GDM1 (cell line): Measurements from ENCODE around the gene TXLNA.
A peak's percentile ranks its signal among the peaks of the same experiment; 100 is the strongest.

Experiments
- DNase-seq: peaks from one replicate; lab custom pipeline; 2025; lab: John Stamatoyannopoulos, UW

TXLNA gene

GRCh38 chr1:32215629-32216480 is 36.4 kb downstream of the TXLNA start:
- peak; percentile 54 for DNase-seq

DNA sequence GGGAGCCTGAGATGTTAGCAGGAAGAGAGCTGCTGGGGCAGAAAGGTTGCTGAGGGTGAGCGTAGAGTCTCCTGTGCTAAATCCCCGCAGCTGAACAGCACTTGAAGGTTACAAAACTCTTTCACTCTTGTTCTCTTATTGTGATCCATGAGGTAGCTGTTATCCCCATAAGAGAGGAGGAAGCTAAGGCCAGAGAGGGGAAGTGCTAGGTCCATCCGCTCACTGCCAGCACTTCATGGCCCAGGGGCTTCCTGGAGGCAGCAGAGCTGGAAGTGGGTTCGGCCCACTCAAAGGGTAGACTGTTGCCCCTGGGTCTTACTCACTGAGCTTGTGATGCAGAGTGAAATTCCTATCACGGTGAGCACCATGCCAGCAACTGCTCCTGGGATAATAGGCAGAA is 37.1 kb downstream of the TXLNA start:
- peak; percentile 8 for DNase-seq

GRCh38 chr1:32219022-32219421 is 39.5 kb downstream of the TXLNA start:
- no peak for DNase-seq

- DNase-seq = no peak
Observed at GRCh38 chr1:32220746-32221580, 41.5 kb downstream of the TXLNA start.

DNA sequence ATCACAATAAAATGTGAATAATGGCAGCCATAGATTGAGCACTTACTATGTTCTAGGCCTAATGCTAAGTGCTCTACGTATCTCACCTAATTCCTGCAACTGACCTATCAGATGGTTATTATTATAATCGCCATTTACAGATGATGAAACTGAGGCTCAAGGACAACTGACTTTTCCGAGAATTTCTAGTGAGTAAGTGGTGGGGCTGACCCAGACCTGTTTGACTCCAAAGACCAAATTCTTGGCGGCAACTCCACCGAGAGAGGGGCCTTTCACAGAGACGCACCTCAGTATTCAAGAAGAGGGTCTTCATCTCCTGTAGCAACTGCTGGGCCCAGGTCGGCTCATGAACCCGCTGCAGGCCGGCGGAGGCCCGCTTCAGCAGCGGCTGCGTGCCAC is 42.1 kb downstream of the TXLNA start:
- DNase-seq = no peak

GRCh38 chr1:32221980-32222755 is 42.7 kb downstream of the TXLNA start, which contains the start of the genes EIF3I and TMEM234:
EIF3I (plus strand) TSS chr1:32222407; CDS start chr1:32222442, 35 bp downstream.
TMEM234 (minus strand) TSS chr1:32222353; CDS start chr1:32222322, 31 bp downstream.
- peak; percentile 74 for DNase-seq

GRCh38 chr1:32223683-32224082 is 44.2 kb downstream of the TXLNA start:
- no peak for DNase-seq

DNA sequence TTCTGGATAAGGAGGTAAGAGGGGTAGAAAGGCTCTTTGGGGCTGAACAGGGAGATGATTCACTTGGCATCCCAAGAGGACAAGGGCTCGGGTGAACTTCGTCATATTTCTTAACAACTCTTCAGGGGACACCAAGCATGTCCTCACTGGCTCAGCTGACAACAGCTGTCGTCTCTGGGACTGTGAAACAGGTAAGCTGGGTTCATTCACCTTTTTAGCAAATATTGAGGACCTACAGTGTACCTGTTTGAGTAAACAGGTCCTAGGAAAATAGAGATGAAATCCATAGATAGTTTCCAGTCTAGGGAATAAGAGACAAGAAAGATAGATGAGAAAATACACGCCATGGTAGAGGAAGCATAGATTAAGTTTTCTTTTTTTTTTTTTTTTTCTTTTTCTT is 44.8 kb downstream of the TXLNA start:
- no peak for DNase-seq

- DNase-seq = no peak
Observed at GRCh38 chr1:32228771-32229170, 49.3 kb downstream of the TXLNA start.

DNA sequence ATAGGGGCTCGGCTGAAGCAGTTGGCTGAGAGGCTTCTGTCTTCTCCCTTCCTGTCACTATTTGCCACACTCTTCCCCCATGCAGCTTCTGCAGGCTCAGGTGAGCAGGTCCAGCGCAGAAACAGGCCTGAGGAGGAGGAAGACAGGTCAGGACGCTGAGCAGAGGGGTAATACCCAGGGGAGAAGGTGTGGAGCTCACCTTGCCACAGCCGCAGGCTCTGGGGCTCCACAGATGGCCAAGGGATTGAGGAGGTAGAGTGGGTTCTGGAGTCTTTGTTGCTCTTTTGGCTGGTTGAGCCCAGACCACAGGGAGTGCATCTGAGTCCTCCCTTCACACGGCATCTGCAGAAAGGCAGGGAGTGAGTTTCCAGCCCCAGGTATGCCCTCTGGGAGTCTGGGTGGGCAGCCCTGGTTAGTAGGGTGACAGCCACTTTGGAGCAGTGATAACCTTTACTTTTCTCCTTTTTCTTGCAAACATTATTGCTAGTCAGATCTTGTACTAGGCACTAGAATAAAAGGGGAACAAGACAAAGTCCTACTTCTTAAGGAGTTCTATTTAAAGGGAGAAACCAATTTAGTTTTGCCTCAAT is 52.5 kb downstream of the TXLNA start:
- no peak for DNase-seq

GRCh38 chr1:32232558-32233304 is 53.3 kb downstream of the TXLNA start:
- no peak for DNase-seq

DNA sequence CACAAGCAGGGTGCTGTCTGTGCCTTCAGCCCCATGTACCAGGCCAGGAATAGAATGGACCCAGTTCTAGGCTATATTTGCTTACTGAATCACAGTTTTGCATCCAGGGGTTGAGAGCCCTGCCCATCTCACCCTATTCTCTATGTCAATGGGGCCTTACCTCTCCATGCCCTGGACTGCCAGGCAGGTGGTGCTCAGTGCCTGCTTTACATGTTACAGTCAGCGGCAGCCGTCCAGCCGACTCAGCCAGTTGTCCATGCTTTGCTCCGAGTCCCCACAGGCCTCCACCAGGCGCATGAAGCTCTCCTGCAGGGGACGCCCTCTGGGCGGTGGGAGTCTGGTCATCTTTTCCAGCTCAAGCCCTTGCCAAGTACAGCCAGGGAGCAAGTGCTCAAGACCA is 55.3 kb downstream of the TXLNA start:
- no peak for DNase-seq

DNA sequence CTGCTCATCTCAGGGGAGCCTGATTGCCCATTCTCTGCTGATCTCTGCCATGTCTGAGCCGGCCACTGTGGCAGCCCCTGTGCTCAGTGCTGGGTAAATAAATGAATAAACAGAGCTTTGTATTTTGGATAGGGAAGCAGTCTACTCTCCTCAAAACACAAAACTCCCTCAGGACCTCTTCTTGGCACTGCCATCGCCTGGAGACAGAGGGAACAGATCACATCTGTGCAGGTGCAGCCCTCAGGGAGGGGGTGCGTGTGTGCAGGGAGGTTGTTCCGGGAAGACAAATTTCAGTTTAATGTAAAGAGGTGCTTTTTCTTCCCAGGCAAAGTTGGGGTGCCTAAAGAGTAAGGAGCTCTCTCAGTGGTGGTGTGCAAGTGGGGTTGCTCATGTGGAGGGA is 59.9 kb downstream of the TXLNA start:
- DNase-seq = no peak

- DNase-seq = no peak
Observed at GRCh38 chr1:32239790-32240139, 60.3 kb downstream of the TXLNA start.

DNA sequence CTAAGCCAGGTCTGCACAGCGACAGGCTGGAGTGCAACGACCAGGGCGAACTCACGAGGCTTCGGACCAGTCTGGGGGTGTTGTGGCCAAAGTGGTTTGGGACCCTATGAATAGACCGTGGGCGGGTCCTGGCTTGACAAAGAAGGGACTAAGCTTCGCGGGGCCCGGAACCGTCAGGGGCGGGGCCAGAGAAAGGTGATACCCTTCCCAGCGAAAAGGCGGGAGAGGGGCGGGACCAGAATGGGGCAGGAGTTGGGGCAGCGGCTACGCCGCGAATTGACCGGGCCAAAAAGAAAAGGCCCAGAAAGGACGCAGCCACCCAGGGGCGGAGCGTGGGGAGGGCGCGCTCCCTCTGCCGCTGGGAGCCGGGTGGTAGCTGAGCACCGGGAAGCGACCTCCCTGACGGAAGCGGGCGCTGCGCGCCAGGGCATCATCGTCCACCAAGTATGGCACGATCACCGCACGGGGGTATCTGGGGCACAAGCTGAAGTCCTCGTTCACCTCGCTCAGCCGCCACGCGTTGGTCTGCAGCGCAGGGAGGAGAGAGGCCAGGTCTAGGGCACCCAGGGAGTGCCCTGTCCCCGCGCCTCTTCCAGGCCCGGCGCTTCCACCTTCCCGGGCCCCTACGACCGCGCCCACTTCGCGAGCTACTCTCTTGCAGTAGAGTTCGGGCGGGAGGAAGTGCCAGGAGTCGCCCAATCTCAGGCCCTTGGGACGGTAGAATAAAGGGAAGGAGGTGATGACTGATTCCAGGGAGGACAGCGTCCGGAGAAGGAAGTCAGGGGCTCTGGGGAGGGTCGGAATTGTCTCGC is 60.9 kb downstream of the TXLNA start:
- DNase-seq = no peak

GRCh38 chr1:32241001-32241763 is 61.7 kb downstream of the TXLNA start:
- DNase-seq = no peak

DNA sequence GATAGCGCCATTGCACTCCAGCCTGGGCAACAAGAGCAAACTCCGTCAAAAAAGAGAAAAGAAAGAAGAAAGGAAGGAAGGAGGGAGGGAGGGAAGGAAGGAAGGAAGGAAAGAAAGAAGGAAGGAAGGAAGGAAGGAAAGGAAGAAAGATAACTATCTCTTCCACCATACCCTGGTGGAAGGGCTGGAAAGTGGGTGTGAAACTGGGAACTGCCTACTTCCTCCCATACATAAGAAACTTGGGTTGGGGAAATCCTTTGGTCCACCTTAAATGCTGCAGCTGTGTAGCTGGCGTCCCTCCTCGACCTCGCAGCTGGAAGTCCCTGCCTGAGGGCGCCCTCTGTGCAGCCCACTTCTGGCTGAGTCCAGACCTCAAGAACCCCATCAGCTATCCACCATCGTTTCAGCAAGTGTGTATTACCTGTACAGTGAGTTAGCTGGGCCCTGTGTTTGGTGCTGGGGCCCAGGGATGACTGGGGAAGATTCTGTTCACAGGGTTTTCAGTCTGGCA is 62.9 kb downstream of the TXLNA start:
- DNase-seq = no peak

DNA sequence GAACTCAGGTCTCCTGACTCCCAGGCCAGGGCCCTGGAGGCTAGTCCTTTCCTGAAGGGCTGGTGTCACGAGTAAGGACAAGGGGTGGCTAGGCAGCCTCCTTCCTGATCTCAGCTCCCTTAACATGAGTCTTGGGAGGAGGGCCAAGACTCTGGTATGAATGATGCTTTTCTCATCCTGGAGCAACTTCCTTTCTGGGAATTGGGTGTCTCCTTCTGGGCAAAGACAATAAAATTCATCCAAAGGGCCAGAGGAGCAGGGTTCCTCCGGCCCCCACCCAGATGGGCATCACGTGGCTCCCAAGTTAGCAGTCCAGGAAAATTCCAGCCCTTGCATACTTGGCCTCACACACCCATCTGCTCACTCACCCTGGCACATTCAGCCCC is 67.4 kb downstream of the TXLNA start, which contains the start of gene FAM167B:
TSS of gene FAM167B (plus strand) at position 335 of the 386 bp plus-strand sequence. CDS start 200 bp downstream, outside the sequence.
- DNase-seq = no peak

DNA sequence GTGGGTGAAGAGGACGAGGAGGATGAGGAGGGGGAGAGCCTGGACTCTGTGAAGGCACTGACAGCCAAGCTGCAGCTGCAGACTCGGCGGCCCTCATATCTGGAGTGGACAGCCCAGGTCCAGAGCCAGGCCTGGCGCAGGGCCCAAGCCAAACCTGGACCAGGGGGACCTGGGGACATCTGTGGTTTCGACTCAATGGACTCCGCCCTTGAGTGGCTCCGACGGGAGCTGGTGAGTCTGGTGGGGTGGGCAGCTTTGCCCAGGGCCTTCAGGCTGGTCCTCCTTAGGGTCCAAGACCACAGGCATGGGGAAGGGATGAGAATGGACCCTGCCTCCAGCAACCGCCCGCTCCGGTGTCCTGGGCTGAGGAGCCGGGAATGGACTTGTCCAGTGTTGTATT is 68.0 kb downstream of the TXLNA start:
- no peak for DNase-seq
